Epidermal melanocyte (primary cell): ENCODE results near the gene PHLDA1.

Experiments
- DNase-seq: peaks from one replicate; pipeline ENCODE4 v3.0.0; 2011; ENCODE audit warnings: low spot score; ENCODE audit not compliant: insufficient read length

PHLDA1 gene

GRCh38 chr12:76031414-76032042 lies at the start of gene PHLDA1:
Gene PHLDA1 (minus strand): TSS chr12:76031776.
- peak; percentile 93 for DNase-seq

GRCh38 chr12:76080729-76081415 lies 49.3 kb upstream of the PHLDA1 start:
- no peak for DNase-seq

- no peak for DNase-seq
Measured at GRCh38 chr12:76080017-76080728, 48.6 kb upstream of the PHLDA1 start.

GRCh38 chr12:76078748-76079147 lies 47.2 kb upstream of the PHLDA1 start:
- no peak for DNase-seq

DNA sequence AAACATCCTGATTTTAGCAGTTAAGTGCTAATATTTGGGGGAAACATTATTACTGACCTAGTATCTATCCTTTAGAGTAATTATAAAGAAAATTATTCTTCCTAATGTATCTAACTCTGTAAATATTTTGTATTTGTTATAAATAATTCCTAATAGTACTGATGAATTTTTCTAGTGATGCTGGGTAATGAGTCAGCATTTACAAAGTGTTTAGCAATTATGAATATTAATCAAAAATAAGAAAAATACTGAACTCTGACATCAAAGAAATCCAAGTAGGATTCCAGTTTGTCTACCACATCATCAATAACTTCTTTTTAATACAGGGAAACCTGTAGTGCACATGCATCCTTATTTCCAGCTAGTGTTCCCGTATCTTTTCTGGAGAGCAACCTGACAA lies 43.9 kb upstream of the PHLDA1 start:
- DNase-seq, result no peak

DNA sequence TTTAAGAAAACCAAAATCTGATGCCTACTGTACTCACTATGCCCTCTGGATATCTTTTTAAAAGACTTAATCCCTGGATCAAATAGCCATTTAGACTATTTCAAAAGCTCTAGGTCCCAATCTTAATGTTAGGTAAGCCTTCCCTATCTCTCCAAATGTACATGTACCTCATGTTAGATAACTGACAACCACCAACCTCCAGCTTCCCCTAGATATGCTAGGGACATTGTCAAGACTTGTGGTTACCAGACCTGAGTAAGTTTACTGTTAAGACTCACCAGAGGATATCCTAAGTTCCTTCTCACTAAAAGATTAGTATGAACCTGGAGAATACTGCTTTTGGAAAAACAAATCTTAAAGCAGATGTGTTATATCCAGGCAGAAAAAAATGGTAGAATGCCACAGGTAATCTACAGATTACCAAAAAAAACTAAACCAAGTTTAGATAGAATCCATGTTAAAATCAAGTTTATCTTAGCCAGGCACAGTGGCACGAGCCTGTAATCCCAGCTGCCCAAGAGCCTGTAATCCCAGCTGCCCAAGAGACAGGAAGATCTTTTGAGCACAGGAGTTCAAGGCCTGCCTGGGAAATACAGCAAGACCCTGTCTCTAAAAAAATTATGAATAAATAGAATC lies 43.2 kb upstream of the PHLDA1 start:
- no peak for DNase-seq

DNA sequence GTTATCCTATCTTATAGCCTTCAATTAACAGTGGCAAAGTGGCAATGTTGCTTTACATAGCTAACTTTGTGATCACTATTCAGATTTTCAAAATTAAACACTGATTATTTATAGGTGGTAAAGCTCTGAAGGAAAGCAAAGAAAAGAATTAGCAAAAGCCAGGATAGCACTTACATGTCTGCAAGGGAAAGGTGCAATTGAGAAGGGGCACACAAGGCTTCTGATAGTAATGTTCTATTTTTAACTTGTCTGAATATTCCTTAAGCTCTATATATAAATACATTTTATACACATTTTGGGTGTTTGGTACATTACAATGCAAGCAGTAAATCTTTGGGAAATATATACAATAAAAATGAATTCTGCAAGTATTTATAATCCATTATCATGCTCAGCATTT lies 42.0 kb upstream of the PHLDA1 start:
- DNase-seq, result no peak

- DNase-seq, result no peak
Measured at GRCh38 chr12:76072568-76072967, 41.0 kb upstream of the PHLDA1 start.

DNA sequence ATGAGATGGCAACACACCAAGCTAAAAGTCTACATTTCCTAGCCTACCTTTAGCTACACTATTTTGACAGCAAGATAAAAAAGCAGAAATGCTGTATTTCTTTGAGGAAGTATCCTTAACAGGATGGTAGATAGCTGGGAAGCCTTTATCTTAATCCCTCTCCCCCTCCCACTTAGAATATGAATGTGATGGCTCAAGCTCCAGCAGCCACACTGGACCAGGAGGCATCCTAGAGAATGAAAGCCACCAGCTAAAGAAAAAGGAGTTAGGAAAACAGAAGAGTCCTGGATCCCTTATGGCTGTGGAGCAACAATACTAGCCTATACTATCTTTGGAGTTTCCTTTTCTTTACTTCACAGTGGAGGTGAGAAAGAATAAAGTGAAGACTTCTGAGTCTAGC lies 37.8 kb upstream of the PHLDA1 start:
- no peak for DNase-seq

- no peak for DNase-seq
Measured at GRCh38 chr12:76065917-76066316, 34.3 kb upstream of the PHLDA1 start.

GRCh38 chr12:76064904-76065303 lies 33.3 kb upstream of the PHLDA1 start:
- no peak for DNase-seq

DNA sequence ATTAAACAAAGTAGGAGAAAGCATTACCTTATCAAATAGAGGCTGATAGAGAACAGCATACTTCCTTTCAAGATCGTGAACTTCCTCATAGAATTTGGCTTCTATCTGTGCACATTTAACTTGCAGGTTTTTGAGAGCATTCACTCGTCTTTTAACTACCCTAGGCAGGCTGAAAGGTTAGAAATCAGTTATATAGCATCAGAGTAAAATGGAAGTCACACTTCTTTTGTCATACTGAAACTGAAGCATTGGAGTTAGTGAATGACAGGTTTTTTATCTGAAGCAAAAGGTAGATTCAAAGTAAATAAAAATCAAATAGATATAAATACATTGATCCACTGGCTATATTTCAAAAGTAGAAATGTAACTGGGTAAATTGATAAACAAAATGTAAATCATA lies 28.5 kb upstream of the PHLDA1 start:
- DNase-seq, result no peak

GRCh38 chr12:76057326-76057725 lies 25.8 kb upstream of the PHLDA1 start:
- DNase-seq, result no peak

- DNase-seq, result no peak
Measured at GRCh38 chr12:76055393-76055792, 23.8 kb upstream of the PHLDA1 start.

- no peak for DNase-seq
Measured at GRCh38 chr12:76049575-76050251, 18.1 kb upstream of the PHLDA1 start.

GRCh38 chr12:76047742-76048141 lies 16.2 kb upstream of the PHLDA1 start:
- DNase-seq, result no peak

DNA sequence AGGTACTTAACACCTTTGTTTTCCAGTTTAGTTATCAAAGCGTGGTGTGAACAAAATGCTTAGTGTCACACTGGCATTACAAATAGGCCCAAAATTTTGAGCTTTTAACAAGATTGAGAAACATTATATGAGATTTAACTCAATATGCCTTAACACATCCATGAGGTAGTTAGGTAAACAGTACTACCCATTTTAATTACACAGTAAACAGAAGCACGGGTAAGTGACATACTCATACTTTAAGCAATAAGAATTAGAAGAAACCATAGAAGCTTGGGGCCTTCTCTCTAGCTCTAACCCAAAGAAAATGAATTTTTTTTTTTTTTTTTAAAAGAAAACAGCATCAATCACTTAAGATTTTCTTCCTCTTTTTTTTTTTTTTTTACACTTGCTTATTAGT lies 15.5 kb upstream of the PHLDA1 start:
- no peak for DNase-seq

GRCh38 chr12:76043377-76043776 lies 11.8 kb upstream of the PHLDA1 start:
- no peak for DNase-seq

- DNase-seq, result no peak
Measured at GRCh38 chr12:76042147-76042546, 10.6 kb upstream of the PHLDA1 start.

GRCh38 chr12:76041406-76041805 lies 9.8 kb upstream of the PHLDA1 start:
- no peak for DNase-seq

DNA sequence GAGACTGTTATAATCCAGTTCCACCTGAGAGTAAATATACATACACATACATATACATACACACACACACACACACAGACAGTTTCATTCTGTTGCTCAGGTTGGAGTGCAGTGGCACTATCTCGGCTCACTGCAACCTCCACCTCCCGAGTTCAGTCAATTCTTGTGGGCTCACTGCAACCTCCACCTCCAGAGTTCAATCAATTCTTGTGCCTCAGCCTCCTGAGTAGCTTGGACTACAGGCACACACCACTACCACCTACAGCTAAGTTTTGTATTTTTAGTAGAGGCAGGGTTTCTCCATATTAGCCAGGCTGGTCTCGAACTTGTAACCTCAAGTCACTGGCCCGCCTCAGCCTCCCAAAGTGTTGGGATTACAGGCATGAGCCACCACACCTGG lies 8.9 kb upstream of the PHLDA1 start:
- no peak for DNase-seq

DNA sequence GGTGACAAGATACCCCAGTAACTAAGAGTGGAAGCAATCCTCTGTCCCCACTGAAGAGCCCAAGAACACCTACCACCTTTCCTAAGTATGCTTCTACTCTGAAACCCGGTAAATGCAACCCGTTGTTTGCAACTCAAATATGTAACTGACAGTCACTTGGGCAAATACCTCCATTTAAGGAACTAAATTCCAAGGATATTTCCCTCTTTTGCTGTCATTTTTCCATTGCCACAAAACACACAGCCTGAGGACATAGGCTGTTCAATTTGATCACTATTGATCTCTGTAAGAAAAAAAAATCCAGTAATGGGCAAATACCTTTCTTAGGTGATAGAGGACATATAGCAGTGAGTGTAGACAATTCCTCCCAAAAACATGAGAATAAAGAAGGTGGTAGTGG lies 6.6 kb upstream of the PHLDA1 start:
- DNase-seq, result no peak
